ENCODE measurements around the gene MCUB.

The MCUB gene

GRCh38 chr4:109532182-109532581, 27.9 kb upstream of the MCUB start:
- no peak overlapping the region for H4K12ac ChIP-seq (ENCODE audit: low read depth, low read length)
- no peak overlapping the region for H3K23ac ChIP-seq (ENCODE audit: low read length)
- no peak overlapping the region for H2AFZ ChIP-seq (ENCODE audit: insufficient read depth, low read length, poor library complexity)
- H3K9ac ChIP-seq (ENCODE audit: low read length): no peak overlapping the region
- no peak overlapping the region for H3K4me3 ChIP-seq (ENCODE audit: low read depth, low read length)
- H2BK12ac ChIP-seq (ENCODE audit: low read length): no peak overlapping the region
- no peaks in the 10 kb centered on the region for H3K4me1 ChIP-seq (ENCODE audit: control insufficient read depth in 1 of 2, insufficient read depth in 2 of 2, low read length in 2 of 2)
- H2AK5ac ChIP-seq (ENCODE audit: low read length): no peak overlapping the region
- no peak overlapping the region for H2BK5ac ChIP-seq (ENCODE audit: low read depth, low read length, poor library complexity)
- H3K4me2 ChIP-seq (ENCODE audit: low read length): no peak overlapping the region
- no peaks in the 10 kb centered on the region for H3K27me3 ChIP-seq (ENCODE audit: insufficient read depth, low read length)
- H4K91ac ChIP-seq (ENCODE audit: low read depth, low read length): no peak overlapping the region
- no peaks in the 10 kb centered on the region for H3K9me3 ChIP-seq (ENCODE audit: insufficient read depth, low read depth, low read length)
- no peak overlapping the region for H3K18ac ChIP-seq (ENCODE audit: low read length)
- H3K36me3 ChIP-seq (ENCODE audit: control insufficient read depth in 1 of 2, insufficient read depth in 2 of 2, low read length in 2 of 2): peaks cover 37 to 38% of the 10 kb centered on the region in 2 experiments
- no peaks in the 10 kb centered on the region for H3K79me2 ChIP-seq (ENCODE audit: control insufficient read depth, insufficient read depth, low read length, poor library complexity)
- H3K14ac ChIP-seq (ENCODE audit: low read length): no peak overlapping the region
- H2BK120ac ChIP-seq (ENCODE audit: insufficient read depth, low read length, poor library complexity): no peak overlapping the region
- no peaks in the 10 kb centered on the region for H3K79me1 ChIP-seq (ENCODE audit: low read length)
- H3K4ac ChIP-seq (ENCODE audit: low read depth, low read length): no peak overlapping the region
- H4K8ac ChIP-seq (ENCODE audit: low read depth, low read length): no peak overlapping the region
- H3K27ac ChIP-seq (ENCODE audit: low read depth, low read length): no peak overlapping the region
- DNase-seq: no peak

- no peaks in the 10 kb centered on the region for H3K27me3 ChIP-seq (ENCODE audit: insufficient read depth, low read length)
- no peak overlapping the region for H3K23ac ChIP-seq (ENCODE audit: low read length)
- H3K79me1 ChIP-seq (ENCODE audit: low read length): no peaks in the 10 kb centered on the region
- no peak overlapping the region for H3K18ac ChIP-seq (ENCODE audit: low read length)
- H4K12ac ChIP-seq (ENCODE audit: low read depth, low read length): no peak overlapping the region
- H2AK5ac ChIP-seq (ENCODE audit: low read length): no peak overlapping the region
- no peak overlapping the region for H3K27ac ChIP-seq (ENCODE audit: low read depth, low read length)
- H3K36me3 ChIP-seq (ENCODE audit: control insufficient read depth in 1 of 2, insufficient read depth in 2 of 2, low read length in 2 of 2): peaks cover 12 to 13% of the 10 kb centered on the region in 2 experiments
- H2BK12ac ChIP-seq (ENCODE audit: low read length): no peak overlapping the region
- H4K8ac ChIP-seq (ENCODE audit: low read depth, low read length): no peak overlapping the region
- H3K4me3 ChIP-seq (ENCODE audit: low read depth, low read length): no peak overlapping the region
- H3K9ac ChIP-seq (ENCODE audit: low read length): no peak overlapping the region
- WGBS (ENCODE audit: extremely low coverage, insufficient coverage, insufficient read length): no CpG with 5 or more reads among the region's 1 CpG
- no peak overlapping the region for H3K14ac ChIP-seq (ENCODE audit: low read length)
- H3K79me2 ChIP-seq (ENCODE audit: control insufficient read depth, insufficient read depth, low read length, poor library complexity): no peaks in the 10 kb centered on the region
- H2BK5ac ChIP-seq (ENCODE audit: low read depth, low read length, poor library complexity): no peak overlapping the region
- peaks cover 0 to 5% of the 10 kb centered on the region in 2 experiments for H3K4me1 ChIP-seq (ENCODE audit: control insufficient read depth in 1 of 2, insufficient read depth in 2 of 2, low read length in 2 of 2)
- H2BK120ac ChIP-seq (ENCODE audit: insufficient read depth, low read length, poor library complexity): no peak overlapping the region
- H3K4ac ChIP-seq (ENCODE audit: low read depth, low read length): no peak overlapping the region
- no peak overlapping the region for H2AFZ ChIP-seq (ENCODE audit: insufficient read depth, low read length, poor library complexity)
- no peak overlapping the region for H4K91ac ChIP-seq (ENCODE audit: low read depth, low read length)
- no peaks in the 10 kb centered on the region for H3K9me3 ChIP-seq (ENCODE audit: insufficient read depth, low read depth, low read length)
- no peak overlapping the region for H3K4me2 ChIP-seq (ENCODE audit: low read length)
- no peak for DNase-seq
These were observed 14.6 kb upstream of the MCUB start for GRCh38 chr4:109545401-109545800.

GRCh38 chr4:109547394-109547793, 12.7 kb upstream of the MCUB start:
- peaks cover 0 to 5% of the 10 kb centered on the region in 2 experiments for H3K4me1 ChIP-seq (ENCODE audit: control insufficient read depth in 1 of 2, insufficient read depth in 2 of 2, low read length in 2 of 2)
- no peaks in the 10 kb centered on the region for H3K9me3 ChIP-seq (ENCODE audit: insufficient read depth, low read depth, low read length)
- no peak overlapping the region for H2BK12ac ChIP-seq (ENCODE audit: low read length)
- H3K79me2 ChIP-seq (ENCODE audit: control insufficient read depth, insufficient read depth, low read length, poor library complexity): no peaks in the 10 kb centered on the region
- no peak overlapping the region for H4K12ac ChIP-seq (ENCODE audit: low read depth, low read length)
- H4K91ac ChIP-seq (ENCODE audit: low read depth, low read length): no peak overlapping the region
- H2BK120ac ChIP-seq (ENCODE audit: insufficient read depth, low read length, poor library complexity): no peak overlapping the region
- H3K9ac ChIP-seq (ENCODE audit: low read length): no peak overlapping the region
- H3K79me1 ChIP-seq (ENCODE audit: low read length): no peaks in the 10 kb centered on the region
- no CpG with 5 or more reads among the region's 5 CpGs for WGBS (ENCODE audit: extremely low coverage, insufficient coverage, insufficient read length)
- no peak overlapping the region for H3K4ac ChIP-seq (ENCODE audit: low read depth, low read length)
- no peak overlapping the region for H3K14ac ChIP-seq (ENCODE audit: low read length)
- no peak overlapping the region for H3K18ac ChIP-seq (ENCODE audit: low read length)
- H3K27ac ChIP-seq (ENCODE audit: low read depth, low read length): no peak overlapping the region
- H3K36me3 ChIP-seq (ENCODE audit: control insufficient read depth in 1 of 2, insufficient read depth in 2 of 2, low read length in 2 of 2): peaks cover 4 to 7% of the 10 kb centered on the region in 2 experiments
- H2AFZ ChIP-seq (ENCODE audit: insufficient read depth, low read length, poor library complexity): no peak overlapping the region
- no peak overlapping the region for H2BK5ac ChIP-seq (ENCODE audit: low read depth, low read length, poor library complexity)
- no peak overlapping the region for H3K4me2 ChIP-seq (ENCODE audit: low read length)
- H3K4me3 ChIP-seq (ENCODE audit: low read depth, low read length): no peak overlapping the region
- H3K23ac ChIP-seq (ENCODE audit: low read length): no peak overlapping the region
- H2AK5ac ChIP-seq (ENCODE audit: low read length): no peak overlapping the region
- no peak overlapping the region for H4K8ac ChIP-seq (ENCODE audit: low read depth, low read length)
- DNase-seq: no peak
- no peaks in the 10 kb centered on the region for H3K27me3 ChIP-seq (ENCODE audit: insufficient read depth, low read length)

- Histone ChIP-seq H4K91ac (ENCODE audit: low read depth, low read length) (no peak overlapping the region), H2AFZ (ENCODE audit: insufficient read depth, low read length, poor library complexity) (no peak overlapping the region), H2AK5ac (ENCODE audit: low read length) (no peak overlapping the region), H2BK5ac (ENCODE audit: low read depth, low read length, poor library complexity) (no peak overlapping the region), H3K4me3 (ENCODE audit: low read depth, low read length) (no peak overlapping the region), H3K27ac (ENCODE audit: low read depth, low read length) (peak overlapping the region; percentile 50), H3K4me1 (ENCODE audit: control insufficient read depth in 1 of 2, insufficient read depth in 2 of 2, low read length in 2 of 2) (peaks cover 0 to 5% of the 10 kb centered on the region in 2 experiments), H4K12ac (ENCODE audit: low read depth, low read length) (no peak overlapping the region), H2BK12ac (ENCODE audit: low read length) (no peak overlapping the region), H3K27me3 (ENCODE audit: insufficient read depth, low read length) (no peaks in the 10 kb centered on the region), H3K4me2 (ENCODE audit: low read length) (no peak overlapping the region), H3K18ac (ENCODE audit: low read length) (no peak overlapping the region), H3K4ac (ENCODE audit: low read depth, low read length) (no peak overlapping the region), H3K79me1 (ENCODE audit: low read length) (no peaks in the 10 kb centered on the region), H3K14ac (ENCODE audit: low read length) (no peak overlapping the region), H3K9me3 (ENCODE audit: insufficient read depth, low read depth, low read length) (no peaks in the 10 kb centered on the region), H4K8ac (ENCODE audit: low read depth, low read length) (no peak overlapping the region), H2BK120ac (ENCODE audit: insufficient read depth, low read length, poor library complexity) (no peak overlapping the region), H3K9ac (ENCODE audit: low read length) (no peak overlapping the region), H3K79me2 (ENCODE audit: control insufficient read depth, insufficient read depth, low read length, poor library complexity) (no peaks in the 10 kb centered on the region), H3K23ac (ENCODE audit: low read length) (no peak overlapping the region), H3K36me3 (ENCODE audit: control insufficient read depth in 1 of 2, insufficient read depth in 2 of 2, low read length in 2 of 2) (peaks cover 3 to 4% of the 10 kb centered on the region in 2 experiments)
- peak; percentile 25 to 45 for DNase-seq
- no CpG with 5 or more reads among the region's 2 CpGs for WGBS (ENCODE audit: extremely low coverage, insufficient coverage, insufficient read length)
These were observed 11.4 kb upstream of the MCUB start for GRCh38 chr4:109548655-109549054.

Data from trophoblast cell (in vitro differentiated cells and primary cell).